ENCODE measurements around the gene SNAPC3. TPM values are rescaled to one million over a fixed set of nuclear protein-coding genes. Genes with fewer than 3 reads are reported as not detected.
"Not testable (repeated sequence)": the region's sequence is repeated elsewhere in the genome, so short reads cannot be mapped to it uniquely, and the experiment has no call there.

The SNAPC3 gene
- polyA plus RNA-seq, 1 donor: 27.6 TPM

- DNase-seq: peak; percentile 15
These were observed 732 bp downstream of the SNAPC3 start for GRCh38 chr9:15423231-15423985.

DNA sequence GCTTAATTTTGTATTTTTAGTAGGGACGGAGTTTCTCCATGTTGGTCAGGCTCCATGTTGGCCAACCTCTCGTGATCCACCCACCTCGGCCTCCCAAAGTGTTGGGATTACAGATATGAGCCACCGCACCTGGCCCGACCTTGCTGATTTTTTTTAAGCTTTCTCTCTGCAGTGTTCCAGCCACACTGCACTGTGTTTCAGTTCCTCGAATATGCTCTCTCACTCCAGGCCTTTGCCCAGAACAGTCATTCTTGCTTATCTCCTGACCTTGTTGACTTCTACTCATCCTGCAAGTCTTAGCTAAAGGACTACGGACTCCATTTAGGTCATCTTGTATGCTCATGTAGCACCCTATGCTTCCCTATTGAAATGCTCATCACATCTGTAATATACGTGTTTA lies 3.3 kb downstream of the SNAPC3 start:
- DNase-seq: no peak

- not testable (repeated sequence) for DNase-seq
These were observed 5.0 kb downstream of the SNAPC3 start for GRCh38 chr9:15427702-15428101.

GRCh38 chr9:15430920-15431844 lies 8.5 kb downstream of the SNAPC3 start:
- no peak for DNase-seq

- no peak for DNase-seq
These were observed 10.5 kb downstream of the SNAPC3 start for GRCh38 chr9:15433191-15433590.

- no peak for DNase-seq
These were observed 11.0 kb downstream of the SNAPC3 start for GRCh38 chr9:15433661-15434060.

DNA sequence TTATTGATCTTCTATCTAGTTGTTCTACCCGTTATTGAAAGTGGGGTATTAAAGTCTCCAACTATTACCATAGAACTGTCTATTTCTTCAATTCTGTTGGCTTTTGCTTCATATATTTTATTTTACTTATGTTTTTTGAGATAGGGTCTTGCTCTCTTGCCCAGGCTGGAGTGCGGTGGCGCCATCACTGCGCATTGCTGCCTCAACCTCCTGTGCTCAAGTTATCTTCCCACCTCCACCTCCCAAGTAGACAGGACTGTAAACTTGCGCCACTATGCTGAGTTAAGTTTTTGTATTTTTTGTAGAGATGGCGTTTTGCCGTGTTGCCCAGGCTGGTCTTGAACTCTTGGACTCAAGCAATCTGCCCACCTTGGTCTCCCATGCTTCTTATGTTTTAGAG lies 16.2 kb downstream of the SNAPC3 start:
- DNase-seq: no peak

- DNase-seq: not testable (repeated sequence)
These were observed 19.2 kb downstream of the SNAPC3 start for GRCh38 chr9:15441841-15442240.

GRCh38 chr9:15442264-15442663 lies 19.6 kb downstream of the SNAPC3 start:
- not testable (repeated sequence) for DNase-seq

GRCh38 chr9:15444141-15444540 lies 21.5 kb downstream of the SNAPC3 start:
- no peak for DNase-seq

GRCh38 chr9:15453956-15454355 lies 31.3 kb downstream of the SNAPC3 start:
- no peak for DNase-seq

DNA sequence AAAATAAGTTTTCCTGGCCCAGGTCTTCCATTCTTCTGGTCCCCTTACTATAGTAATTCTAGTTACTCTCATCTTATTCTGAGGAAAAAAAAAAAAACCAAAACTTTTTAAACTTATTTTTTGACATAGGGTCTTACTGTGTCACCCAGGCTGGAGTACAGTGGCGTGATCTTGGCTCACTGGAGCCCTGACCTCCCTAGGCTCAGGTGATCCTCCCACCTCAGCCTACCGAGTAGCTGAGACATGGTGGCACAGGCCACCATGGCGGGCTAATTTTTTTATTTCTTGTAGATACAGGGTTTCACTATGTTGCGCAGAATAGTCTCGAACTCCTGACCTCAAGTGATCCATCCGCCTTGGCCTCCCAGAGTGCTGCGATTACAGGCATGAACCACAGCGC lies 38.4 kb downstream of the SNAPC3 start:
- DNase-seq: no peak

DNA sequence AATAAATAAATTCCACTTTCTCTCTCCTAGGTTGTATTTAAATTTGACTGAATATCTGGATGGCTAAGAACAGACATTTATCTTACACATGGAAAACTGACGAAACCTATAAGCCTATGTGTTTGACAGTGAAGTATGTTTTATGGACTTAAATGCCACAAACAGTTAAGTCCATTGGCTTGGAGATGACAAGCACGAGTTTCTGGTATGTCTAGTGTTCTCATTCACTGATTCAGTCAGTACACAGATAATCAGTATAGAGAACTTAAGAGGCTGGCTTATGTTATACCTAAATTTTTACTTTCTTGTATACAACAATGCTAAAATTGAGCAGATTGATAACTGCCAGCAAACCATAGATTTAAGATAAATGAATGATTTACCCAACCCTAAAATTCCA lies 38.9 kb downstream of the SNAPC3 start:
- no peak for DNase-seq

- no peak for DNase-seq
These were observed 45.5 kb downstream of the SNAPC3 start for GRCh38 chr9:15468145-15468544.

DNA sequence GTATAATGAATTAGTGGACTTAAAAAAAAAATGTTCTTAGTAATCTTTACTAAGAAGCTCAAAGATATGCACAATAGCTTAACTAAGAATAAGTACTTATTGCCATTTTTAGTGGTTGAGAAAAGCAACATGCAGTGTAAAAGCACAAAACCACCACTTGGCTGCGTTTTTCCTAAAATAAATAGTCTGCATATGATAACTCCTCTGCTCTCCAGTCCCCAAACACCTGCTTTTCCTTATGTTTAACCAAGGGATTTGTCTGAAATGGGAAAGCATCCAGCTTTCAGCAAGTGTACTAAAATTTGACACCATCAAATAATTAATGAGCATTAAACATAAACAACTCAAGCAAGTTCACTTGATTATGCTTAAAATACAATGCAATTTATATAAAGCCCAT lies 46.7 kb downstream of the SNAPC3 start:
- DNase-seq: no peak

- DNase-seq: no peak
These were observed 47.2 kb downstream of the SNAPC3 start for GRCh38 chr9:15469862-15470261.

GRCh38 chr9:15475923-15476536 lies 53.4 kb downstream of the SNAPC3 start:
- DNase-seq: no peak

DNA sequence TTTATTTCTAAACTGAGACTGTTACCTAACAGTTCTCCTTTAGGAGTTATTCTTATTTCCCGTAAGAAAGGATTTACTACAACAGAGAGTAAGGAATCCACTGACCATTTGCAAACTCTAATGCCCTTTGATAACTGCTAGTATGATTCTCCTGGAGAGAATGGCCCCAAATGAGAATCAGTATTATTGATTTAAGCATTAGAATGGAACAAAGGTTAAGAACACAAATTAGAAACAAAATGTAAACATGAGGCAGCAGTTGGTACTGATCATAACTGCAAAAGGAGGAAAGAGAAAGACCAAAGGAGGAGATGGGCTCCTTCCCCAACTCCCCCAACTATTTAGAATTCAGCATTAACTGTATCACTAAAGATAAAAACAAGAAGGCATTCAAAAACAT lies 57.4 kb downstream of the SNAPC3 start:
- no peak for DNase-seq

DNA sequence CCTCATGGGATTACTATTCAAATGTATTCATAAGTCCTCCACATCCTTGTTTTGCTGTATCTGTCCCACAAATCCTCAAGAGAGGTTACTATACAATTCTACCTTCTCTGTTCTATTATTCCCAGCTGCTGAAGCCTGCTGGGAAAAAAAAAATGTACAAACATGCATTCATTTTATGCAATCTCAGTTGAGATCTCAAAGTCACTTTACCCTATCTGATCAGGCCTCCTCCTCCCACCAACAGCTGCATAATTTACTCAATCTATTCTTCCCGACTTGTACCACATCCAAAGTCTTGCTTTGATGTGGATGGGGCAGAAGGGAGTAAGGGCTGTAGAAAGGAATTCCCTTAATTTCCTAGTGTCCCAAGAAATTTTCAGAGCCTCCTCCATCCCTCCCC lies 59.5 kb downstream of the SNAPC3 start:
- no peak for DNase-seq

GRCh38 chr9:15484802-15485201 lies 62.1 kb downstream of the SNAPC3 start:
- no peak for DNase-seq

GRCh38 chr9:15485836-15486666 lies 63.4 kb downstream of the SNAPC3 start:
- no peak for DNase-seq

DNA sequence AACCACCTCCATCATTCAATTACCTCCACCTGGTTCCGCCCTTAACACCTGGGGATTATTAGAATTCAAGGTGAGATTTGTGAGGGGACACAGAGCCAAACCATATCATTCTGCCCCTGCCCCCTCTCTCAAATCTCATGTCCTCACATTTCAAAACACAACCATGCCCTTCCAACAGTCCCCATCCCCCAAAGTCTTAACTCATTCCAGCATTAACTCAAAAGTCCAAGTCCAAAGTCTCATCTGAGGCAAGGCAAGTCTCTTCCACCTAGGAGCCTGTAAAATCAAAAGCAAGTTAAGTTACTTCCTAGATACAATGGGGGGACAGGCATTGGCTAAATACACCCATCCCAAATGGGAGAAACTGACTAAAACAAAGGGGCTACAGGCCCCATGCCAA lies 69.3 kb downstream of the SNAPC3 start:
- DNase-seq: no peak
